MM.1S (cell line): Measurements from ENCODE around the gene RWDD3.

Experiments
- EZH2 ChIP-seq: fragments of 300-600 bp; sonication (generic); optimal IDR thresholded peaks from 2 replicates; pipeline ENCODE3; 2017; ENCODE audit warnings: low read depth, mild to moderate bottlenecking, antibody characterized with exemption, low read length, mixed read lengths
- EZH2phosphoT487 ChIP-seq: fragments of 300-600 bp; sonication (generic); IDR thresholded peaks from 2 replicates; pipeline ENCODE4 v1.6.1; 2018; ENCODE audit warnings: antibody characterized with exemption, low read length
- TF ChIP-seq, protein P1 (sequence below): fragments of 300-600 bp; sonication (generic); IDR thresholded peaks from 2 replicates; pipeline ENCODE4 v1.5.1; 2016; ENCODE audit warnings: antibody characterized with exemption, low read length, mixed read lengths

DNA sequence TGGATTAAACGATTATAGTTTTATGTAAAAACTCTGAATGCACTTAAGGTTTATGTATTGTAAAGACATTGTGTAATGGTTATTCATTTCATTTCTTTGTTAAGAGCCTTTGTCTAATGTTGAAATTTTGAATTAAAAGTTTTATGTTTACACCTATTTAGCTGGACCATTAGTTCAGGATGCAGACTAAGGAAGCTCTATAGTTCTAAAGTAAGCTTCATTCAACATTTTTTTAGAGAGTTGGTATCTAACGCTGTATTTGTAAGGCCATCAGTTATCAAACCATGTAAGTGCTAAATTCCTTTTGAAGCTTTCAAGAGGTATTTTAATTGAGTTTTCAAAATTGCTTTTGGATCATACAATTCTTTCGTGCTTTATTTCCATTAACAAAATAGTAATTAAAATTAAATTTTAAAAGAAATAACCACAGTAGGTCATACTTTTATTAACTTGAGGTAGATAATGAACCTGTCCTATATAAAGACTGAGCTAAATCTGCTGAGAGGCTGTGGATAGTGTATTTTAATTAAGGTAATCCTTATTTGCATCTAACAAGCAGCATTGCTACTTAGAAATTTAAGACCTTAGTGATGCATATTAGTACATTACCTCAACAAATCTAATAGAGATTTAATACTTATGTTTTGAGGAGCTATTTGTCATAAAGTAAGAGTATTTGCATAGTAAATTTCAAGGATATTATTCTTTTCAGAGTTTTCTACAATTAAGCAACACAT is 47.9 kb downstream of the RWDD3 start:
- no peak for TF ChIP-seq EZH2phosphoT487
- TF ChIP-seq, protein P1, sequence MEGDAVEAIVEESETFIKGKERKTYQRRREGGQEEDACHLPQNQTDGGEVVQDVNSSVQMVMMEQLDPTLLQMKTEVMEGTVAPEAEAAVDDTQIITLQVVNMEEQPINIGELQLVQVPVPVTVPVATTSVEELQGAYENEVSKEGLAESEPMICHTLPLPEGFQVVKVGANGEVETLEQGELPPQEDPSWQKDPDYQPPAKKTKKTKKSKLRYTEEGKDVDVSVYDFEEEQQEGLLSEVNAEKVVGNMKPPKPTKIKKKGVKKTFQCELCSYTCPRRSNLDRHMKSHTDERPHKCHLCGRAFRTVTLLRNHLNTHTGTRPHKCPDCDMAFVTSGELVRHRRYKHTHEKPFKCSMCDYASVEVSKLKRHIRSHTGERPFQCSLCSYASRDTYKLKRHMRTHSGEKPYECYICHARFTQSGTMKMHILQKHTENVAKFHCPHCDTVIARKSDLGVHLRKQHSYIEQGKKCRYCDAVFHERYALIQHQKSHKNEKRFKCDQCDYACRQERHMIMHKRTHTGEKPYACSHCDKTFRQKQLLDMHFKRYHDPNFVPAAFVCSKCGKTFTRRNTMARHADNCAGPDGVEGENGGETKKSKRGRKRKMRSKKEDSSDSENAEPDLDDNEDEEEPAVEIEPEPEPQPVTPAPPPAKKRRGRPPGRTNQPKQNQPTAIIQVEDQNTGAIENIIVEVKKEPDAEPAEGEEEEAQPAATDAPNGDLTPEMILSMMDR: no peak
- no peak for TF ChIP-seq EZH2
